ENCODE results near the gene MYO18B. TPM values are rescaled to one million over a fixed set of nuclear protein-coding genes. Genes with fewer than 3 reads are reported as not detected.

The MYO18B gene
- total and polyA plus RNA-seq, 2 donors (not counting 3 experiments of a cell fraction or from before 2014, with no cell fraction given): 0.01 TPM; not detected in 1

DNA sequence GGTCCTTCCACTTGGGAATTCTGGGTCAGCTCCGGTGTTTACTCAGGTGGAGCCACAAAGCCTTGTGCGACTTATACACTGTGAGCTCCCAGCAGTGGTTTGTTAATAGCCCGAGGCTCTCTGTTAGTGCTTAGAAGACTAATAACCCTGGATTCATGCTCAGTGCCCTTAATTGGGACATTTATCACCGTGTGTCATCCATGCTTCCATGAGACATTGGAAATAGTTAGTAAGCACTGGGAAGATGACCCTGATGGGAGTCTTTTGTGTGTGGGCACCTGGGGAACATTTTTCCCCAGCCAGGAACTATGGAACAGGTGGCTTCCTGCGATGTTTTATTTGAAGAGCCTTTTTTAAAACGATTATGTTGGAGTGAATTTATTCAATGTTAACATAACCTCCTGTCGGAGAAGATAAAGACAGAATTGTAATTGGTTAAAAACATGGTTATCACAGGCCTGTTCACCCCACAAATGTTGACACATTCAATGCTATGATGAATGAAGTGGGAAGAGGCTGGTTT lies 188.9 kb downstream of the MYO18B start:
- Histone ChIP-seq H3K4me2 (ENCODE audit: insufficient read depth, low read length) (no peak overlapping the region), H3K9me1 (replicated peaks; ENCODE audit: control insufficient read depth, extremely low read depth, insufficient read depth, low read length) (no peaks in the 10 kb centered on the region), H3K4me3 (replicated peaks in 1 of 3; ENCODE audit: insufficient read depth in 1 of 3, low read depth in 1 of 3, low read length in 3 of 3) (no peak overlapping the region), H3K27me3 (ENCODE audit: control insufficient read depth in 2 of 2, insufficient read depth in 2 of 2, low read length in 2 of 2) (no peaks in the 10 kb centered on the region), H3K36me3 (ENCODE audit: control insufficient read depth in 2 of 2, extremely low read depth in 1 of 2, insufficient read depth in 2 of 2, low read length in 2 of 2) (no peaks in the 10 kb centered on the region), H3K79me2 (ENCODE audit: control insufficient read depth, insufficient read depth, low read length) (no peaks in the 10 kb centered on the region), H3K27ac (ENCODE audit: insufficient read depth, low read depth, low read length) (no peak overlapping the region), H2AFZ (ENCODE audit: low read depth, low read length) (no peak overlapping the region), H4K20me1 (replicated peaks; ENCODE audit: control insufficient read depth, extremely low read depth, insufficient read depth, low read length) (no peaks in the 10 kb centered on the region), H3K4me1 (ENCODE audit: control insufficient read depth, extremely low read depth, insufficient read depth, low read length) (no peaks in the 10 kb centered on the region), H3K9me3 (replicated peaks; ENCODE audit: control insufficient read depth, insufficient read depth, low read length) (no peaks in the 10 kb centered on the region), H3K9ac (replicated peaks; ENCODE audit: extremely low read depth, insufficient read depth, low read length) (no peak overlapping the region)
- CTCF ChIA-PET: no interaction called here
- BruUV-seq (replicated peaks): no TSS peak
- TF ChIP-seq, protein P1, sequence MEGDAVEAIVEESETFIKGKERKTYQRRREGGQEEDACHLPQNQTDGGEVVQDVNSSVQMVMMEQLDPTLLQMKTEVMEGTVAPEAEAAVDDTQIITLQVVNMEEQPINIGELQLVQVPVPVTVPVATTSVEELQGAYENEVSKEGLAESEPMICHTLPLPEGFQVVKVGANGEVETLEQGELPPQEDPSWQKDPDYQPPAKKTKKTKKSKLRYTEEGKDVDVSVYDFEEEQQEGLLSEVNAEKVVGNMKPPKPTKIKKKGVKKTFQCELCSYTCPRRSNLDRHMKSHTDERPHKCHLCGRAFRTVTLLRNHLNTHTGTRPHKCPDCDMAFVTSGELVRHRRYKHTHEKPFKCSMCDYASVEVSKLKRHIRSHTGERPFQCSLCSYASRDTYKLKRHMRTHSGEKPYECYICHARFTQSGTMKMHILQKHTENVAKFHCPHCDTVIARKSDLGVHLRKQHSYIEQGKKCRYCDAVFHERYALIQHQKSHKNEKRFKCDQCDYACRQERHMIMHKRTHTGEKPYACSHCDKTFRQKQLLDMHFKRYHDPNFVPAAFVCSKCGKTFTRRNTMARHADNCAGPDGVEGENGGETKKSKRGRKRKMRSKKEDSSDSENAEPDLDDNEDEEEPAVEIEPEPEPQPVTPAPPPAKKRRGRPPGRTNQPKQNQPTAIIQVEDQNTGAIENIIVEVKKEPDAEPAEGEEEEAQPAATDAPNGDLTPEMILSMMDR (IDR thresholded peaks at IDR 0.05; ENCODE audit: extremely low read depth in 1 of 2, insufficient read depth in 1 of 2, low read depth in 1 of 2, low read length in 2 of 2): no peak
- TF ChIP-seq, protein P2, sequence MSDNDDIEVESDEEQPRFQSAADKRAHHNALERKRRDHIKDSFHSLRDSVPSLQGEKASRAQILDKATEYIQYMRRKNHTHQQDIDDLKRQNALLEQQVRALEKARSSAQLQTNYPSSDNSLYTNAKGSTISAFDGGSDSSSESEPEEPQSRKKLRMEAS (IDR thresholded peaks at IDR 0.05; ENCODE audit: insufficient read depth, insufficient read length): no peak
- TF ChIP-seq FOS (IDR thresholded peaks at IDR 0.05; ENCODE audit: borderline replicate concordance, insufficient read depth, low read length) (no peak), POLR2A (IDR thresholded peaks at IDR 0.05; ENCODE audit: low read depth, low read length) (no peak), EZH2 (IDR thresholded peaks at IDR 0.05; ENCODE audit: borderline replicate concordance, low read depth, low read length, severe bottlenecking) (no peak), JUN (IDR thresholded peaks at IDR 0.05; ENCODE audit: borderline replicate concordance, insufficient read depth, insufficient read length, low read depth) (no peak), MYC (IDR thresholded peaks at IDR 0.05; ENCODE audit: low read depth, low read length) (no peak), POLR2AphosphoS5 (IDR thresholded peaks at IDR 0.05; ENCODE audit: insufficient read depth, low read depth, low read length) (no peak), GATA2 (IDR thresholded peaks at IDR 0.05; ENCODE audit: insufficient read depth, insufficient read length, low read depth, low read length) (no peak)
- POLR2A ChIA-PET: no interaction called here
- DNase-seq (ENCODE audit: low read depth, low spot score) (no peak), FAIRE-seq (no peak)
- intact Hi-C loops (cut with micrococcal nuclease): no loop called here
- dilution Hi-C loops (cut with MboI; ENCODE audit: extremely low pct_ligation_motif_present, low sequenced_read_pairs): no loop called here

Data from endothelial cell of umbilical vein (primary cell).